GM23338 (cell line): ENCODE results near the gene NDUFS7. TPM values are rescaled to one million over a fixed set of nuclear protein-coding genes. Genes with fewer than 3 reads are reported as not detected.

Experiments
- ATAC-seq: fragments of 200-7000 bp; cut with Tn5 transposase; 3 replicates; pipeline ENCODE4 v1.9.1; 2020
- DNase-seq: peaks from one replicate; pipeline ENCODE4 v3.0.0-alpha.2; 2015; ENCODE audit warnings: low spot score
- H2AFZ ChIP-seq: fragments of 200-600 bp; sonication (generic); 2 replicates; pipeline ENCODE4 v1.8.0; 2016; ENCODE audit warnings: antibody characterized with exemption, mild to moderate bottlenecking, moderate library complexity
- H3F3A ChIP-seq: fragments of 200-600 bp; sonication (generic); replicated peaks from 2 replicates; pipeline ENCODE4 v1.8.0; 2017; ENCODE audit warnings: antibody characterized with exemption, mixed run types, low read depth
- H3K27ac ChIP-seq: fragments of 200-600 bp; sonication (generic); 2 replicates; pipeline ENCODE4 v1.6.1; 2016; ENCODE audit warnings: low read depth
- H3K27me3 ChIP-seq: fragments of 200-600 bp; sonication (generic); 2 replicates; pipeline ENCODE4 v1.8.0; 2016; ENCODE audit warnings: mild to moderate bottlenecking, mixed run types, moderate library complexity; ENCODE audit not compliant: insufficient read depth
- H3K36me3 ChIP-seq: fragments of 200-600 bp; sonication (generic); 2 replicates; pipeline ENCODE4 v1.8.0; 2016; ENCODE audit warnings: mild to moderate bottlenecking; ENCODE audit not compliant: insufficient read depth
- H3K4me1 ChIP-seq: fragments of 200-600 bp; sonication (generic); 2 replicates; pipeline ENCODE4 v1.8.0; 2016; ENCODE audit warnings: mild to moderate bottlenecking, moderate library complexity; ENCODE audit not compliant: insufficient read depth
- H3K4me2 ChIP-seq: fragments of 200-600 bp; sonication (generic); 2 replicates; pipeline ENCODE4 v1.7.1; 2017; ENCODE audit warnings: mixed run types
- H3K4me3 ChIP-seq: fragments of 200-600 bp; sonication (generic); 2 replicates; pipeline ENCODE4 v1.6.1; 2016; ENCODE audit warnings: mixed run types
- H3K79me2 ChIP-seq: fragments of 200-600 bp; sonication (generic); replicated peaks from 2 replicates; pipeline ENCODE4 v1.8.0; 2017; ENCODE audit warnings: mild to moderate bottlenecking; ENCODE audit not compliant: insufficient read depth
- H3K9me2 ChIP-seq: fragments of 200-600 bp; sonication (generic); 2 replicates; pipeline ENCODE4 v1.8.0; 2017; ENCODE audit not compliant: insufficient read depth
- H4K20me1 ChIP-seq: fragments of 200-600 bp; sonication (generic); replicated peaks from 2 replicates; pipeline ENCODE4 v1.8.0; 2017; ENCODE audit warnings: mild to moderate bottlenecking; ENCODE audit not compliant: insufficient read depth
- H3K27ac Mint-ChIP-seq: 2 replicates; pipeline ENCODE4 v1.8.0; 2020; ENCODE audit warnings: inconsistent platforms, mild to moderate bottlenecking, moderate library complexity, mixed read lengths
- H3K27me3 Mint-ChIP-seq: 3 replicates; pipeline ENCODE4 v1.8.0; 2022; ENCODE audit warnings: low read depth, mild to moderate bottlenecking, moderate library complexity, mixed read lengths, inconsistent platforms; ENCODE audit not compliant: insufficient read depth, poor library complexity
- H3K36me3 Mint-ChIP-seq: 3 replicates; pipeline ENCODE4 v1.8.0; 2021; ENCODE audit warnings: low read depth, mild to moderate bottlenecking, inconsistent platforms, moderate library complexity, mixed read lengths
- H3K4me1 Mint-ChIP-seq: 3 replicates; pipeline ENCODE4 v1.8.0; 2020; ENCODE audit warnings: mild to moderate bottlenecking, inconsistent platforms, mixed read lengths
- H3K4me3 Mint-ChIP-seq: 3 replicates; pipeline ENCODE4 v1.8.0; 2021; ENCODE audit warnings: moderate library complexity, mild to moderate bottlenecking, inconsistent platforms, mixed read lengths
- H3K9me3 Mint-ChIP-seq: 3 replicates; pipeline ENCODE4 v1.8.0; 2020; ENCODE audit warnings: moderate library complexity, mild to moderate bottlenecking, inconsistent platforms, mixed read lengths
- CREB1 ChIP-seq: fragments of 250-450 bp; sonication (Bioruptor Pico); IDR thresholded peaks from 2 replicates; pipeline ENCODE4 v1.5.0; 2020; ENCODE audit warnings: low read depth, mild to moderate bottlenecking, moderate library complexity
- EZH2 ChIP-seq: fragments of 200-600 bp; sonication (generic); IDR thresholded peaks from one replicate; pipeline ENCODE4 v1.8.0; 2017; ENCODE audit warnings: antibody characterized with exemption, mild to moderate bottlenecking, low read depth; ENCODE audit not compliant: unreplicated experiment
- EZH2phosphoT487 ChIP-seq: fragments of 200-600 bp; sonication (generic); IDR thresholded peaks from one replicate; pipeline ENCODE4 v1.8.1; 2018; ENCODE audit warnings: antibody characterized with exemption; ENCODE audit not compliant: unreplicated experiment
- JUNB ChIP-seq: IDR thresholded peaks from one replicate; pipeline ENCODE4 v1.6.1; 2016; ENCODE audit warnings: antibody characterized with exemption; ENCODE audit not compliant: unreplicated experiment
- NANOG ChIP-seq: IDR thresholded peaks from 2 replicates; pipeline ENCODE4 v1.6.1; 2016; ENCODE audit warnings: antibody characterized with exemption, borderline replicate concordance
- POLR2AphosphoS5 ChIP-seq: IDR thresholded peaks from 2 replicates; pipeline ENCODE4 v1.6.1; 2016; ENCODE audit warnings: antibody characterized with exemption, low read depth
- ZNF114 ChIP-seq: fragments of 250-450 bp; sonication (Bioruptor Pico); IDR thresholded peaks from 2 replicates; pipeline ENCODE4 v1.5.0; 2020; ENCODE audit warnings: mild to moderate bottlenecking, moderate library complexity
- polyA plus RNA-seq: library from polyadenylated mRNA; unstranded; fragments of >200 nt; fragmentation: Nextera tagmentation; extraction: Ambion mirVana; gene quantifications from 2 replicates; pipeline ENCODE4 v1.2.1, GENCODE V29; 2016
- total RNA-seq: library from RNA; depleted of rRNA; stranded (reverse); fragments of >200 nt; shearing (Covaris generic); gene quantifications from 2 replicates; pipeline ENCODE4 v1.2.3, GENCODE V29; 2014
- TF ChIP-seq, protein P1 (sequence below), 2 experiments: fragments of 200-600 bp in 1 of 2; sonication (generic) in 1 of 2; conservative IDR thresholded peaks; 2 replicates each; pipeline versions ENCODE4 v1.5.1 to v1.6.1; 2016 to 2017; ENCODE audit warnings: antibody characterized with exemption in 2 of 2, low read depth in 2 of 2, mild to moderate bottlenecking in 2 of 2, moderate library complexity in 1 of 2
- TF ChIP-seq, protein P2 (sequence below): IDR thresholded peaks from one replicate; pipeline ENCODE4 v1.6.1; 2018; ENCODE audit warnings: antibody characterized with exemption; ENCODE audit not compliant: unreplicated experiment

Gene NDUFS7
- total and polyA plus RNA-seq, 2 experiments from 2014 or later, result 132 to 203 TPM

DNA sequence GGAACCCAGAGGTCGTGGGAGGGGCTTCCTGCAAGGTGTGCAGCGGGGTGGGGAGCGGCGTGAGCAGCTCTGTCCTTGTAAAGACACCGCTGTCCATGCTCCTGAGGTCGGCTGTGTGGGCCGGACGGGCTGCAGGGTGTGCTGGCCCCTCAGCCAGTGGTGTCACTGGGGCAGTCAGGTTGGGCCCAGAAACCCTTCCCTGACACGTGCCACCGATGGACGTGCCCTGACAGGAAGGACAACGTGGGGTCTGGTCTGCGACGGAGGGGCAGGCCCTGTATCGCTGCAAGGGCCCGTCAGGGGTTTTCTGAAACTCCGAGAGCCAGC lies 50.3 kb downstream of the NDUFS7 start:
- Mint-ChIP-seq H3K27ac (no peak overlapping the region), H3K9me3 (no peaks in the 10 kb centered on the region; the same call in 2 of the 3 replicates), H3K4me1 (no peaks in the 10 kb centered on the region; the same call in 2 of the 3 replicates), H3K27me3 (peaks cover 26% of the 10 kb centered on the region), H3K4me3 (no peak overlapping the region), H3K36me3 (peaks cover 46% of the 10 kb centered on the region)
- TF ChIP-seq EZH2, result no peak
- no peak for TF ChIP-seq JUNB
- TF ChIP-seq NANOG, result no peak
- no peak for TF ChIP-seq ZNF114 (CRISPR knock-in tag)
- TF ChIP-seq, protein P1, sequence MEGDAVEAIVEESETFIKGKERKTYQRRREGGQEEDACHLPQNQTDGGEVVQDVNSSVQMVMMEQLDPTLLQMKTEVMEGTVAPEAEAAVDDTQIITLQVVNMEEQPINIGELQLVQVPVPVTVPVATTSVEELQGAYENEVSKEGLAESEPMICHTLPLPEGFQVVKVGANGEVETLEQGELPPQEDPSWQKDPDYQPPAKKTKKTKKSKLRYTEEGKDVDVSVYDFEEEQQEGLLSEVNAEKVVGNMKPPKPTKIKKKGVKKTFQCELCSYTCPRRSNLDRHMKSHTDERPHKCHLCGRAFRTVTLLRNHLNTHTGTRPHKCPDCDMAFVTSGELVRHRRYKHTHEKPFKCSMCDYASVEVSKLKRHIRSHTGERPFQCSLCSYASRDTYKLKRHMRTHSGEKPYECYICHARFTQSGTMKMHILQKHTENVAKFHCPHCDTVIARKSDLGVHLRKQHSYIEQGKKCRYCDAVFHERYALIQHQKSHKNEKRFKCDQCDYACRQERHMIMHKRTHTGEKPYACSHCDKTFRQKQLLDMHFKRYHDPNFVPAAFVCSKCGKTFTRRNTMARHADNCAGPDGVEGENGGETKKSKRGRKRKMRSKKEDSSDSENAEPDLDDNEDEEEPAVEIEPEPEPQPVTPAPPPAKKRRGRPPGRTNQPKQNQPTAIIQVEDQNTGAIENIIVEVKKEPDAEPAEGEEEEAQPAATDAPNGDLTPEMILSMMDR (conservative IDR thresholded peaks at IDR 0.05; ENCODE audit: low read depth in 2 of 2), result no peak
- Histone ChIP-seq H3F3A (peaks cover 41% of the 10 kb centered on the region), H3K9me2 (no peaks in the 10 kb centered on the region), H2AFZ (no peak overlapping the region), H4K20me1 (peaks cover 10% of the 10 kb centered on the region), H3K27me3 (no peaks in the 10 kb centered on the region), H3K4me3 (no peak overlapping the region), H3K27ac (0 out of 2 replicates have a peak overlapping the region, but pooled peaks have one; percentile 50), H3K4me1 (no peaks in the 10 kb centered on the region), H3K36me3 (peaks cover 12% of the 10 kb centered on the region; the same call in 1 of the 2 replicates), H3K79me2 (peaks cover 13% of the 10 kb centered on the region), H3K4me2 (no peak overlapping the region)
- ATAC-seq (no peak), DNase-seq (no peak)

DNA sequence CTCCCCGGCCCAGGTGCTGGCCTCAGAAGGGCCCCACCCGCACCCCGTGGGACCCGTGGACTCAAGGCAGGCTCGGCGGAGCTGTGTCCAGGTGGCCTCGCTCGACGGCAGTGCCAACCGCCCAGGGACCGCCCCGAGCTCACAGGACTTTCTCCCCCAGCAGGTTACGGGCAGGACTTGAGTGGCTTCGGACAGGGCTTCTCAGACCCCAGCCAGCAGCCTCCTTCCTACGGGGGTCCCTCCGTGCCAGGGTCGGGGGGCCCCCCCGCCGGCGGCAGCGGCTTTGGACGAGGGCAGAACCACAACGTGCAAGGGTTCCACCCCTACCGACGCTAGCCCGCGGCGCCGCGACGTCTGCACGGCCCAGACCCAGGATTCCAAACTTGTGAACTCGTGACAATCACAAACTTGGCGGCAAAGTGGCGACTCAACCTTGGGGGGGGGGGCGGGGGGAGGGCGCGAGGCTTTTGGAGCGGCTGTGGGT lies 50.9 kb downstream of the NDUFS7 start:
- H3K4me1 Mint-ChIP-seq, result peaks cover 3% of the 10 kb centered on the region; the same call in 2 of the 3 replicates
- Histone ChIP-seq H3K4me1 (peaks cover 4% of the 10 kb centered on the region; the same call in 1 of the 2 replicates), H3F3A (peaks cover 43% of the 10 kb centered on the region), H2AFZ (no peak overlapping the region), H4K20me1 (peaks cover 16% of the 10 kb centered on the region), H3K27me3 (no peaks in the 10 kb centered on the region), H3K9me2 (no peaks in the 10 kb centered on the region), H3K36me3 (0 out of 2 replicates have a peak, but pooled peaks cover 10% of the 10 kb centered on the region), H3K4me2 (no peak overlapping the region), H3K27ac (peak overlapping the region; percentile 50; the same call in 1 of the 2 replicates), H3K79me2 (peaks cover 19% of the 10 kb centered on the region), H3K4me3 (no peak overlapping the region)
- DNase-seq (no peak), ATAC-seq (no peak)
- H3K4me3 Mint-ChIP-seq, result no peak overlapping the region
- H3K27me3 Mint-ChIP-seq, result peaks cover 26% of the 10 kb centered on the region
- TF ChIP-seq ZNF114 (CRISPR knock-in tag) (no peak), NANOG (no peak)
- H3K9me3 Mint-ChIP-seq, result no peaks in the 10 kb centered on the region; the same call in 2 of the 3 replicates
- H3K36me3 Mint-ChIP-seq, result peaks cover 51% of the 10 kb centered on the region
- no peak overlapping the region for H3K27ac Mint-ChIP-seq

DNA sequence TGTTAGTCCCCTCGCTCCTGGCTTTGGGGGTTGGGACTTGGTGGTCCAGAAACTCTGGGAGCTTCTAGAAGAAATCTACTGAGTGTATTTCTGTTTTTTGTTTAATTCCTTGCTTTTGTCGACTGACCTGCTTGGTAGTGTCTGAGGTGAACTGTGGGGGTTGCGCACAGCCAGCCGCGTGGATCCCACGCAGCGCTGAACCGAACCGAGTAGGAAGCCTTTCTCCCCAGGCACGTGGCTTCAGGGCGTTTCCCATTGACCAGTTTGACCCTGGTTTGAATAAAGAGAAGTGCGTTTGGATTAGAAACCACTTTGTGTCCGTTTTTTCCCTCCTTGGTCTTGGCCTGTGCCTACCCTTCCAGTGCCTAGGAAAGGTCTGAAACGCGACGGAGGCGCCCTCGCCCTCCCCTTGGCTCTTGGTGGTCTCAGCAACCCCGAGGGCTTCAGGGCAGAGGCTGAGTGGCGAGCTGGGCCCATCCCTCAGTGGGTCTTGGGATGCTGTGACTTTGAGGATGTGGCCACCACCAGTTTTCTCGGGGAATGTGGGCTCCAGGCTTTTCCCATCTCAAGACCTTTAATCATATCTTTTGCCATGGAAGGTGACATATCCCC lies 51.8 kb downstream of the NDUFS7 start:
- DNase-seq (no peak), ATAC-seq (no peak)
- H3K27ac Mint-ChIP-seq, result no peak overlapping the region
- H3K9me3 Mint-ChIP-seq, result no peaks in the 10 kb centered on the region; the same call in 2 of the 3 replicates
- Histone ChIP-seq H3K79me2 (peaks cover 28% of the 10 kb centered on the region), H3K9me2 (no peaks in the 10 kb centered on the region), H4K20me1 (peaks cover 20% of the 10 kb centered on the region), H3K27me3 (no peaks in the 10 kb centered on the region), H3F3A (peaks cover 49% of the 10 kb centered on the region), H3K4me2 (no peak overlapping the region), H3K4me1 (peaks cover 6% of the 10 kb centered on the region; the same call in 1 of the 2 replicates), H3K4me3 (no peak overlapping the region), H3K27ac (peak overlapping the region; percentile 39; the same call in 1 of the 2 replicates), H2AFZ (no peak overlapping the region), H3K36me3 (peaks cover 19% of the 10 kb centered on the region)
- peaks cover 54% of the 10 kb centered on the region for H3K36me3 Mint-ChIP-seq
- H3K27me3 Mint-ChIP-seq, result peaks cover 31% of the 10 kb centered on the region
- H3K4me3 Mint-ChIP-seq, result no peak overlapping the region; the same call in 2 of the 3 replicates
- peaks cover 8% of the 10 kb centered on the region for H3K4me1 Mint-ChIP-seq
- TF ChIP-seq NANOG, result no peak
- TF ChIP-seq EZH2phosphoT487, result no peak
- TF ChIP-seq CREB1 (CRISPR knock-in tag), result no peak
- TF ChIP-seq POLR2AphosphoS5, result no peak
- TF ChIP-seq ZNF114 (CRISPR knock-in tag), result no peak
- TF ChIP-seq, protein P1 (conservative IDR thresholded peaks at IDR 0.05; ENCODE audit: low read depth in 2 of 2), result no peak
- TF ChIP-seq, protein P2, sequence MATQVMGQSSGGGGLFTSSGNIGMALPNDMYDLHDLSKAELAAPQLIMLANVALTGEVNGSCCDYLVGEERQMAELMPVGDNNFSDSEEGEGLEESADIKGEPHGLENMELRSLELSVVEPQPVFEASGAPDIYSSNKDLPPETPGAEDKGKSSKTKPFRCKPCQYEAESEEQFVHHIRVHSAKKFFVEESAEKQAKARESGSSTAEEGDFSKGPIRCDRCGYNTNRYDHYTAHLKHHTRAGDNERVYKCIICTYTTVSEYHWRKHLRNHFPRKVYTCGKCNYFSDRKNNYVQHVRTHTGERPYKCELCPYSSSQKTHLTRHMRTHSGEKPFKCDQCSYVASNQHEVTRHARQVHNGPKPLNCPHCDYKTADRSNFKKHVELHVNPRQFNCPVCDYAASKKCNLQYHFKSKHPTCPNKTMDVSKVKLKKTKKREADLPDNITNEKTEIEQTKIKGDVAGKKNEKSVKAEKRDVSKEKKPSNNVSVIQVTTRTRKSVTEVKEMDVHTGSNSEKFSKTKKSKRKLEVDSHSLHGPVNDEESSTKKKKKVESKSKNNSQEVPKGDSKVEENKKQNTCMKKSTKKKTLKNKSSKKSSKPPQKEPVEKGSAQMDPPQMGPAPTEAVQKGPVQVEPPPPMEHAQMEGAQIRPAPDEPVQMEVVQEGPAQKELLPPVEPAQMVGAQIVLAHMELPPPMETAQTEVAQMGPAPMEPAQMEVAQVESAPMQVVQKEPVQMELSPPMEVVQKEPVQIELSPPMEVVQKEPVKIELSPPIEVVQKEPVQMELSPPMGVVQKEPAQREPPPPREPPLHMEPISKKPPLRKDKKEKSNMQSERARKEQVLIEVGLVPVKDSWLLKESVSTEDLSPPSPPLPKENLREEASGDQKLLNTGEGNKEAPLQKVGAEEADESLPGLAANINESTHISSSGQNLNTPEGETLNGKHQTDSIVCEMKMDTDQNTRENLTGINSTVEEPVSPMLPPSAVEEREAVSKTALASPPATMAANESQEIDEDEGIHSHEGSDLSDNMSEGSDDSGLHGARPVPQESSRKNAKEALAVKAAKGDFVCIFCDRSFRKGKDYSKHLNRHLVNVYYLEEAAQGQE, result no peak
- TF ChIP-seq EZH2, result no peak
- TF ChIP-seq JUNB, result no peak
